Cardiac fibroblast (primary cell): Measurements from ENCODE around the gene VPS33B.

Source experiments
- DNase-seq, 2 donors: peaks; one replicate each; pipeline versions ENCODE4 v3.0.0 to v3.0.0-alpha.2; 2010; ENCODE audit warnings: low read depth in 2 of 2
- H3K4me3 ChIP-seq, 2 donors: replicated peaks in 1 of 2; 1 replicate in 1 of 2; 2 replicates in 1 of 2; pipeline ENCODE4 v1.5.1; 2011; ENCODE audit warnings: low read depth in 2 of 2, low read length in 2 of 2, mild to moderate bottlenecking in 2 of 2, moderate library complexity in 1 of 2
- TF ChIP-seq, protein P1 (sequence below): IDR thresholded peaks from one replicate; pipeline ENCODE4 v1.5.1; 2011; ENCODE audit warnings: low read depth, mild to moderate bottlenecking, low read length, inconsistent platforms

The VPS33B gene

DNA sequence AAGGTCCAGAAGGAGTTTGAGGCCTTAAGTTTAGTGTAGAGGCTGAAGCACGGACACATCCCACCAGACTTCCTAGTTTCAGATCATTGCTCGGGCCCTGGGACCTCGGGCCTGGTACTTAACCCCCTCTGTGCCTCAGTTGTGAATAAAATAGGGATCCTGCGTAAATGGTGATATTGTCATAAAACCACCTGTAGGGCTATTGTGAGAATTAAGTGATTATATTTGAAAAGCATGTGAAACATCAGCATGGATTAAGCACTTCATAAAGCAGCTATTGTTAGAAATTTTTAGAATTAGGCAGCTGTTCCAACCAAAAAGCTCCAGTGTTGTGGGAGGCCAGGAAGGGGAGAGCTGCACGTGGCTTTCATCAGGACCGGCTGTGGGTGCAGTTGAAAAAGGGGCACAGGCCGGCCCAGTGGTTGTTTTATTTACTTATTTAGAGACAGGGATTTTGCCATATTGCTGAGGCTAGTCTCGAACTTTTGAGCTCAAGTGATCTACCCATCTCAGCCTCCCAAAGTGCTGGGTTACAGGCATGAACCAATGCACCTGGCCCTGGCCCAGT, 63.3 kb downstream of the VPS33B start:
- TF ChIP-seq, protein P1, sequence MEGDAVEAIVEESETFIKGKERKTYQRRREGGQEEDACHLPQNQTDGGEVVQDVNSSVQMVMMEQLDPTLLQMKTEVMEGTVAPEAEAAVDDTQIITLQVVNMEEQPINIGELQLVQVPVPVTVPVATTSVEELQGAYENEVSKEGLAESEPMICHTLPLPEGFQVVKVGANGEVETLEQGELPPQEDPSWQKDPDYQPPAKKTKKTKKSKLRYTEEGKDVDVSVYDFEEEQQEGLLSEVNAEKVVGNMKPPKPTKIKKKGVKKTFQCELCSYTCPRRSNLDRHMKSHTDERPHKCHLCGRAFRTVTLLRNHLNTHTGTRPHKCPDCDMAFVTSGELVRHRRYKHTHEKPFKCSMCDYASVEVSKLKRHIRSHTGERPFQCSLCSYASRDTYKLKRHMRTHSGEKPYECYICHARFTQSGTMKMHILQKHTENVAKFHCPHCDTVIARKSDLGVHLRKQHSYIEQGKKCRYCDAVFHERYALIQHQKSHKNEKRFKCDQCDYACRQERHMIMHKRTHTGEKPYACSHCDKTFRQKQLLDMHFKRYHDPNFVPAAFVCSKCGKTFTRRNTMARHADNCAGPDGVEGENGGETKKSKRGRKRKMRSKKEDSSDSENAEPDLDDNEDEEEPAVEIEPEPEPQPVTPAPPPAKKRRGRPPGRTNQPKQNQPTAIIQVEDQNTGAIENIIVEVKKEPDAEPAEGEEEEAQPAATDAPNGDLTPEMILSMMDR: no peak
- no peak for DNase-seq
- H3K4me3 ChIP-seq: no peak overlapping the region

DNA sequence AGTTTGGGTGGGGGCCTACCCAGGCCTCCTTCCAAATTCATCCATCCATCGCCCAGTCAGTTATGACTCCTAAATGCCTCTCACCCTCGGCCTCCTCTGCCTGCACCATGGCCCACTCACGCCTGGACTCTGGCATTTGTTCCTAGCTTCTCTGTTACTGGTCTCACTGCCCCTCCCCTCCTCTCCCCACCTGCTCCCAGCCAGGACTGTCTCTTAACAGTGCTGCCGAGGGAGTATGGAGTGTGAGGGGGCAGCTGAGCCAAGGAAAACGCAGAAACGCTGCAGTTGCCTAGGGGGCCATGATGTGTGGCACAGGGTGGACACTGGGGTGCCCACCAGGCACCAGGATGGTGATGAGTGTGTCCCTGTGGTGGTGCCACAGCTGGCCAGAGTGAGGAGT, 64.6 kb downstream of the VPS33B start:
- H3K4me3 ChIP-seq: peak overlapping the region in 1 of 2 donors; percentile 39
- TF ChIP-seq, protein P1: no peak
- no peak for DNase-seq

DNA sequence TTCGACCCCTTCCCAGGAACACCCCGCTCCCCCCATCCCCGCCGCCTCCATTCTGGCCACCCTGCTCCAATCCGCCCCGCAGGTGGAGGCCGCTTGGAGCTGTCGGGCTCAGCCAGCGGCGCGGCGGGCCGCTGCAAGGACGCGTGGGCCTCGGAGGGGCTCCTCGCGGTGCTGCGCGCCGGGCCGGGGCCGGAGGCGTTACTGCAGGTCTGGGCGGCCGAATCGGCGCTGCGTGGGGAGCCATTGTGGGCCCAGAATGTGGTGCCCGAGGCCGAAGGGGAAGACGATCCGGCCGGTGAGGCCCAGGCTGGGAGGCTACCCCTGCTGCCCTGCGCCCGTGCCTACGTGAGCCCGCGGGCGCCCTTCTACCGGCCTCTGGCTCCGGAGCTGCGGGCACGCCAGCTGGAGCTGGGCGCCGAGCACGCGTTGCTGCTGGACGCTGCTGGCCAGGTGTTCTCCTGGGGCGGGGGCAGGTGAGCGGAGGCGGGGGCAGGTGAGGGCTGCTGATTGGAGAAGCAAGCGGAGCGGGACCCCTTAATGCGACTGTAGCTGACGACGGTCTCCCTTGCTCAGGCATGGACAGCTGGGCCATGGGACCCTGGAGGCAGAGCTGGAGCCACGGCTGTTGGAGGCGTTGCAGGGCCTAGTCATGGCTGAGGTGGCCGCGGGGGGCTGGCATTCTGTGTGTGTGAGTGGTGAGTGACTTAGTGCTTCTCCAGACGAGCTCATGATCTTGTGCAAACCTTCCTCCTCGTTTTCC, 65.2 kb downstream of the VPS33B start:
- DNase-seq: peak in 1 of 2 donors; percentile 32
- TF ChIP-seq, protein P1: no peak
- H3K4me3 ChIP-seq: peak overlapping the region; percentile 61 to 67

- TF ChIP-seq, protein P1: peak; percentile 53
- H3K4me3 ChIP-seq: peak overlapping the region; percentile 61 to 67
- peak; percentile 72 to 84 for DNase-seq
Observed at GRCh38 chr15:90956274-90957030, 65.9 kb downstream of the VPS33B start.

- peak overlapping the region in 1 of 2 donors; percentile 82 for H3K4me3 ChIP-seq
- no peak for DNase-seq
- TF ChIP-seq, protein P1: no peak
Observed at GRCh38 chr15:90955624-90956273, 66.6 kb downstream of the VPS33B start.
